ENCODE data around the gene HSP90AB1.

The HSP90AB1 gene

DNA sequence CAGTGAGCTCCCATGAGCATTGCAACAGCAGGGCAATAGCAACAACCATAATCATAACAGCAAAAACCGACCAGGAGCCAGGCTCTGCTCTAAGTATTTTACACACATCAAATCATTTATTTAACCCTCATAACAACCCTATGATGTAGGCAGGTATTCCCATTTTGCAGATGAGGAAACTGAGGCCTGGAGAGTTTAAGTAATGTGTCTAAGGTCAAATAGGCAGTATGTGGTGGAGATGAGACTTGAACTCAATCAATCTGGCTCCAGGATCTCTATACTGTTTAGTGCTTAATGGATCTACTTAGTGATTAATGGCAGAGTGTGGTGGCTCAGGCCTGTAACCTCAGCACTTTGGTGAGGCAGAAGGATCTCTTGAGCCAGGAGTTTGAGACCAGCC, 26.7 kb downstream of the HSP90AB1 start:
- no peak overlapping the region for H3K4me3 ChIP-seq (ENCODE audit: low read length)
- no peak for TF ChIP-seq CTCF (IDR thresholded peaks at IDR 0.05; ENCODE audit: insufficient read depth, low read depth, low read length, missing control alignments)
- DNase-seq (ENCODE audit: low read depth) = no peak

- TF ChIP-seq CTCF (IDR thresholded peaks at IDR 0.05; ENCODE audit: insufficient read depth, low read depth, low read length, missing control alignments) = no peak
- no peak for DNase-seq (ENCODE audit: low read depth)
- H3K4me3 ChIP-seq (ENCODE audit: low read length) = no peak overlapping the region
Observed at GRCh38 chr6:44275271-44275748, 28.4 kb downstream of the HSP90AB1 start.

GRCh38 chr6:44275749-44276648, 29.1 kb downstream of the HSP90AB1 start:
- no peak overlapping the region for H3K4me3 ChIP-seq (ENCODE audit: low read length)
- peak; percentile 39 for DNase-seq (ENCODE audit: low read depth)
- TF ChIP-seq CTCF (IDR thresholded peaks at IDR 0.05; ENCODE audit: insufficient read depth, low read depth, low read length, missing control alignments) = no peak

GRCh38 chr6:44276667-44277640, 30.1 kb downstream of the HSP90AB1 start:
- no peak overlapping the region for H3K4me3 ChIP-seq (ENCODE audit: low read length)
- DNase-seq (ENCODE audit: low read depth) = no peak
- no peak for TF ChIP-seq CTCF (IDR thresholded peaks at IDR 0.05; ENCODE audit: insufficient read depth, low read depth, low read length, missing control alignments)

GRCh38 chr6:44277763-44278162, 30.9 kb downstream of the HSP90AB1 start:
- no peak for TF ChIP-seq CTCF (IDR thresholded peaks at IDR 0.05; ENCODE audit: insufficient read depth, low read depth, low read length, missing control alignments)
- H3K4me3 ChIP-seq (ENCODE audit: low read length) = no peak overlapping the region
- DNase-seq (ENCODE audit: low read depth) = no peak

DNA sequence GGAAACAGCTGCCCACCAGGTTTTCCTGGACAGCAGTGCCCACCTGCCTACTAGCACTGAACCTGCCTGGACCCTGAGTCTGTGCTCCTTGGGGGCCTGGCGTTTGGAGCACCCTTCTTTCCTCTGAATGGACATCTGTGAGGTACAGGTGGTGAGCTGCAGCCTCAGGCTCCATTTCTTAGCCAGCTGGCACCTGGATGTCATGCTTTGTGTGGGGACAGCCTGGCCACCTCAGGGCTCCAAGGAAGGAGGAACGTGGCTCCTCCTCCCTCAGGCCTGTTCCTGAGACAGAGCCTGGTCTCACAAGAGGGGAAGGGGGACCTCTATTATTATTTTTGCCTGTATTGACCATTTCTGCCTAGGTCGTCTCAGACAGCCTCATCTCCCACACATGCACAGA, 31.4 kb downstream of the HSP90AB1 start:
- no peak for TF ChIP-seq CTCF (IDR thresholded peaks at IDR 0.05; ENCODE audit: insufficient read depth, low read depth, low read length, missing control alignments)
- no peak overlapping the region for H3K4me3 ChIP-seq (ENCODE audit: low read length)

More for the DNA sequence above, 31.4 kb downstream of the HSP90AB1 start:
- no peak for DNase-seq (ENCODE audit: low read depth)
